Kidney (tissue), 14 donors: ENCODE results near the gene CALR3. TPM values are rescaled to one million over a fixed set of nuclear protein-coding genes. Genes with fewer than 3 reads are reported as not detected.
"Not testable (repeated sequence)": the region's sequence is repeated elsewhere in the genome, so short reads cannot be mapped to it uniquely, and the experiment has no call there.

Experiments
- DNase-seq, 5 donors: peaks; one replicate each; pipeline ENCODE4 v3.0.0-alpha.2; 2013 to 2020
- FAIRE-seq: peaks from 2 replicates; lab custom pipeline; 2012; peaks lifted over from hg19 to GRCh38; lab: Jason Lieb, UNC
- H3K27ac ChIP-seq, 2 donors: one replicate each; pipeline ENCODE4 v1.7.0; 2013; ENCODE audit warnings: low read depth in 2 of 2, low read length in 2 of 2, inconsistent platforms in 1 of 2
- H3K27me3 ChIP-seq: one replicate; pipeline ENCODE4 v1.7.1; 2013; ENCODE audit warnings: low read length, inconsistent platforms; ENCODE audit not compliant: control insufficient read depth, insufficient read depth
- H3K36me3 ChIP-seq, 3 donors: one replicate each; pipeline versions ENCODE4 v1.7.0 to v1.7.1; 2013; ENCODE audit warnings: low read length in 3 of 3, control low read depth in 1 of 3, inconsistent platforms in 1 of 3; ENCODE audit not compliant: insufficient read depth in 3 of 3, control insufficient read depth in 2 of 3
- H3K4me1 ChIP-seq, 3 donors: one replicate each; pipeline versions ENCODE4 v1.7.0 to v1.7.1; 2013; ENCODE audit warnings: low read length in 3 of 3, inconsistent platforms in 1 of 3, low read depth in 1 of 3; ENCODE audit not compliant: control insufficient read depth in 2 of 3, insufficient read depth in 2 of 3
- H3K4me3 ChIP-seq, 3 donors: one replicate each; pipeline versions ENCODE4 v1.7.0 to v1.8.1; 2013; ENCODE audit warnings: low read length in 3 of 3, control low read depth in 1 of 3, inconsistent platforms in 1 of 3
- H3K9ac ChIP-seq, 3 donors: one replicate each; pipeline versions ENCODE4 v1.7.0 to v1.7.1; 2013; ENCODE audit warnings: low read length in 3 of 3, control low read depth in 1 of 3, inconsistent platforms in 1 of 3
- H3K9me3 ChIP-seq, 3 donors: one replicate each; pipeline versions ENCODE4 v1.7.0 to v1.7.1; 2013; ENCODE audit warnings: low read length in 3 of 3, control low read depth in 1 of 3, inconsistent platforms in 1 of 3; ENCODE audit not compliant: control insufficient read depth in 2 of 3, insufficient read depth in 1 of 3
- intact Hi-C: fragments of 100-400 bp; cut with DNase I; formaldehyde crosslinking; loops from one replicate; pipeline ENCODE4 v1.11.1; 2022
- polyA plus RNA-seq: library from polyadenylated mRNA; stranded (reverse); fragments of 350-450 nt; fragmentation: Illumina TruSeq; extraction: RNeasy Lipid Tissue Mini Kit (QIAGEN cat#74804); gene quantifications from one replicate; pipeline ENCODE4 v1.2.3, GENCODE V29; 2014; ENCODE audit warnings: low read depth, low replicate concordance; ENCODE audit not compliant: insufficient read depth
- total RNA-seq: library from RNA; stranded (reverse); fragmentation: NEBNext Ultra II Directional; extraction: Animal tissue kit (Norgen Biotek cat#: 25700); gene quantifications from one replicate; pipeline ENCODE4 v1.2.1, GENCODE V29; 2021
- TF ChIP-seq, protein P1 (sequence below): IDR thresholded peaks from 3 replicates; pipeline ENCODE4 v1.5.1; 2012; ENCODE audit warnings: mild to moderate bottlenecking, moderate library complexity, borderline replicate concordance; ENCODE audit not compliant: insufficient read depth; ENCODE audit errors: extremely low read depth
- donor health status: control.
- donor health status: control.
- donor health status: control.
- donor health status: control.
- donor health status: control.
- donor health status: DM: yes; HTN: yes; CAD: no.
- donor health status: Normal renal cell carcinoma (clear cell type).

The CALR3 gene
- total and polyA plus RNA-seq, 2 donors from 2014 or later: not detected

DNA sequence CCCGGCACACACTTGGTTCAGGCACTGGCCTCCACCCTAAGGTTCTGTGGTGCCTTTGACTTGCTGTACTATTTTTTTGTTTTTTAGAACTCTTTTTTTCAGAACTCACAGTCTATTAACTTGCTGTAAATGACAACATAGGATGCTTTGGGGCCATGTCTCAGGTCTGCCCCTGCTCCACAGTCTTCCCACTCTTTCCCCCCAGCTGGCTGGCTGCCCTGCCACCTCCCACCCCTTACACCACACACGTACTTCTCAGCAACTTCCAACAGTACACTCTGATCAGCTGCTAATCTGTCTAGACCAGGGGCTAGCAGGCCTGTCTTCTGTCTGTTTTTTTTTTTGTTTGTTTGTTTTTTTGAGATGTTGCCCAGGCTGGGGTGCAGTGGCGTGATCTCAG, 8.3 kb upstream of the CALR3 start:
- Histone ChIP-seq H3K9ac (no peak overlapping the region), H3K27ac (no peak overlapping the region), H3K36me3 (peaks cover 0 to 15% (median 8%) of the 10 kb centered on the region in 3 donors), H3K27me3 (no peaks in the 10 kb centered on the region), H3K4me3 (no peak overlapping the region), H3K4me1 (no peaks in the 10 kb centered on the region), H3K9me3 (no peaks in the 10 kb centered on the region)
- TF ChIP-seq, protein P1, sequence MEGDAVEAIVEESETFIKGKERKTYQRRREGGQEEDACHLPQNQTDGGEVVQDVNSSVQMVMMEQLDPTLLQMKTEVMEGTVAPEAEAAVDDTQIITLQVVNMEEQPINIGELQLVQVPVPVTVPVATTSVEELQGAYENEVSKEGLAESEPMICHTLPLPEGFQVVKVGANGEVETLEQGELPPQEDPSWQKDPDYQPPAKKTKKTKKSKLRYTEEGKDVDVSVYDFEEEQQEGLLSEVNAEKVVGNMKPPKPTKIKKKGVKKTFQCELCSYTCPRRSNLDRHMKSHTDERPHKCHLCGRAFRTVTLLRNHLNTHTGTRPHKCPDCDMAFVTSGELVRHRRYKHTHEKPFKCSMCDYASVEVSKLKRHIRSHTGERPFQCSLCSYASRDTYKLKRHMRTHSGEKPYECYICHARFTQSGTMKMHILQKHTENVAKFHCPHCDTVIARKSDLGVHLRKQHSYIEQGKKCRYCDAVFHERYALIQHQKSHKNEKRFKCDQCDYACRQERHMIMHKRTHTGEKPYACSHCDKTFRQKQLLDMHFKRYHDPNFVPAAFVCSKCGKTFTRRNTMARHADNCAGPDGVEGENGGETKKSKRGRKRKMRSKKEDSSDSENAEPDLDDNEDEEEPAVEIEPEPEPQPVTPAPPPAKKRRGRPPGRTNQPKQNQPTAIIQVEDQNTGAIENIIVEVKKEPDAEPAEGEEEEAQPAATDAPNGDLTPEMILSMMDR: no peak
- intact Hi-C loops: no loop called here
- DNase-seq: no peak
- FAIRE-seq: no peak

DNA sequence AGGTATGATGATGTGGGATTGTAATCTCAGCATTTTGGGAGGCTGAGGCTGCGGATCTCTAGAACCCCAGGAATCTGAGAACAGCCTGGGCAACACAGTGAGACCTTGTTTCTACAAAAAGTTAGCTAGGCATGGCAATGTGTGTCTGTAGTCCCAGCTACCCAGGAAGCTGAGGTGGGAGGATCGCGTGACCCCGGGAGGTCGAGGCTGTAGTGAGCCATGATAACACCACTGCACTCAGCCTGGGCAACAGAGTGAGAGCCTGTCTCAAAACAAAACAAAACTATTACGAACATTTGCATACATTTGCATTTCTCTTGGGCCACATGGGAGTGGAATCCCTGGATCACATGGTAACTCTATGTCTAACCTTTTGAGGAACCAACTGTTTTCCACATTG, 1.9 kb upstream of the CALR3 start:
- DNase-seq: no peak
- Histone ChIP-seq H3K27ac (no peak overlapping the region), H3K36me3 (no peaks in the 10 kb centered on the region), H3K9ac (no peak overlapping the region), H3K4me3 (no peak overlapping the region), H3K4me1 (peaks cover 0 to 4% (median 0%) of the 10 kb centered on the region in 3 donors), H3K27me3 (no peaks in the 10 kb centered on the region), H3K9me3 (no peaks in the 10 kb centered on the region)
- intact Hi-C loops: no loop called here
- TF ChIP-seq, protein P1: no peak
- no peak for FAIRE-seq

GRCh38 chr19:16497042-16497441, 1.1 kb upstream of the CALR3 start:
- TF ChIP-seq, protein P1: no peak
- Histone ChIP-seq H3K27ac (no peak overlapping the region), H3K9me3 (no peaks in the 10 kb centered on the region), H3K4me3 (peak overlapping the region; percentile 77 to 86 (median 79)), H3K4me1 (peaks cover 0 to 4% (median 0%) of the 10 kb centered on the region in 3 donors), H3K9ac (peak overlapping the region in 1 of 3 donors; percentile 48), H3K36me3 (no peaks in the 10 kb centered on the region), H3K27me3 (no peaks in the 10 kb centered on the region)
- intact Hi-C loops: no loop called here
- FAIRE-seq (no peak), DNase-seq (no peak)

DNA sequence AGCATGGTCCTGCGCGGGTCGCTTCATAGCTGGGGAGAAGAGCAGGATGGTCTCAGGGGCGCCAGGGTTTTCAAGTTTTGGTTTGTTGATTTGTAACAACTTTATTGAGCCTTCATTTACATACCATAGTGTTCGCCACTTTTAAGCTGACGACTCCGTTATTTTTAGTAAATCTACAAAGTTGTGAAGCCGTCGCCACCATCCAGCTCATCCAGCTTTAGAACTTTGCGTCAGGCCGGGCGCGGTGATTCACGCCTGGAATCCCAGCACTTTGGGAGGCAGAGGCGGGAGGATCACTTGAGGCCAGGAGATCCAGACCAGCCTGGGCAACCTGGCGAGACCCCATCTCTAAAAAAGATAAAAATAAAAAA, 631 bp upstream of the CALR3 start:
- Histone ChIP-seq H3K4me1 (peaks cover 0 to 4% (median 0%) of the 10 kb centered on the region in 3 donors), H3K36me3 (no peaks in the 10 kb centered on the region), H3K27ac (peak overlapping the region; percentile 17 to 32), H3K9me3 (no peaks in the 10 kb centered on the region), H3K9ac (peak overlapping the region; percentile 41 to 67 (median 48)), H3K4me3 (peak overlapping the region; percentile 77 to 86 (median 79)), H3K27me3 (no peaks in the 10 kb centered on the region)
- FAIRE-seq (no peak), DNase-seq (peak in 1 of 5 donors; percentile 63)
- TF ChIP-seq, protein P1: no peak
- intact Hi-C loops: no loop called here

GRCh38 chr19:16486476-16486875, 9.5 kb downstream of the CALR3 start:
- FAIRE-seq, H3K9me3 ChIP-seq, H3K36me3 ChIP-seq, DNase-seq, H3K27ac ChIP-seq, intact Hi-C loops, H3K9ac ChIP-seq, H3K4me1 ChIP-seq, H3K27me3 ChIP-seq, H3K4me3 ChIP-seq: not testable (repeated sequence)
